ENCODE results near the gene ARHGAP32.

The ARHGAP32 gene

GRCh38 chr11:129192150-129192549 is at the start of gene ARHGAP32:
ARHGAP32 (minus strand) TSS chr11:129192325; CDS start chr11:129192198, 127 bp downstream.
- DNase-seq: no peak

- DNase-seq: no peak
These were observed 47.1 kb upstream of the ARHGAP32 start for GRCh38 chr11:129239207-129239606.

GRCh38 chr11:129237880-129238638 is 45.9 kb upstream of the ARHGAP32 start:
- no peak for DNase-seq

GRCh38 chr11:129237456-129237855 is 45.3 kb upstream of the ARHGAP32 start:
- no peak for DNase-seq

DNA sequence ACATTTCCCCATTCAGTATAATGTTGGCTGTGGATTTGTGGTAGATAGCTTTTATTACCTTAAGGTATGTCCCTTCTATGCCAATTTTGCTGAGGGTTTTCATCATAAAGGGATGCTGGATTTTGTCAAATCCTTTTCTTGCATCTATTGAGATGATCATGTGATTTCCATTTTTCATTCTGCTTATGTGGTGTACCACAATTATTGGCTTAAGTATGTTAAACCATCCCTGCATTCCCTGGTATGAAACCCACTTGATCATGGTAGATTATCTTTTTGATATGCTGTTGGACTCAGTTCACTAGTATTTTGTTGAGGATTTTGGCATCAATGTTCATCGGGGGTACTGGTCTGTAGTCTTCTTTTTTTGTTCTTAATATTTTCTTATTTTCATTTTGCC is 44.7 kb upstream of the ARHGAP32 start:
- no peak for DNase-seq

DNA sequence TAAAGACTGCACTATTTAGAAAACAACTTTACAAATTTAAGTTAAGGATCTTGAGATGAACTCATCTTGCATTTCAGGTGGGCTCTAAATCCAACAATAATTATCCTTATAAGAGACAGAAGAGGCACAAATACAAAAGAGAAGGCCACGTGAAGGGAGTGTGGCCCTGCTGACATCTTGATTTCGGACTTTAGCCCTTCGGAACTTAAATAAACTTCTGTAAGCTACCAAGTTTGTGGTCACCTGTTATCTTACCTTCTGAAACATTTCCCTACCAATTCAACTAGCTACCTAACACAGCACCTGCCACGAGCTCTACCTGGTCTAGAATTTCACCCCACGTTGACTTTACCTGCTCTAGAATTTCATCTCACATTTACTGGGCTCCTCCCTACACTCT is 42.9 kb upstream of the ARHGAP32 start:
- no peak for DNase-seq

GRCh38 chr11:129230006-129230405 is 37.9 kb upstream of the ARHGAP32 start:
- no peak for DNase-seq

DNA sequence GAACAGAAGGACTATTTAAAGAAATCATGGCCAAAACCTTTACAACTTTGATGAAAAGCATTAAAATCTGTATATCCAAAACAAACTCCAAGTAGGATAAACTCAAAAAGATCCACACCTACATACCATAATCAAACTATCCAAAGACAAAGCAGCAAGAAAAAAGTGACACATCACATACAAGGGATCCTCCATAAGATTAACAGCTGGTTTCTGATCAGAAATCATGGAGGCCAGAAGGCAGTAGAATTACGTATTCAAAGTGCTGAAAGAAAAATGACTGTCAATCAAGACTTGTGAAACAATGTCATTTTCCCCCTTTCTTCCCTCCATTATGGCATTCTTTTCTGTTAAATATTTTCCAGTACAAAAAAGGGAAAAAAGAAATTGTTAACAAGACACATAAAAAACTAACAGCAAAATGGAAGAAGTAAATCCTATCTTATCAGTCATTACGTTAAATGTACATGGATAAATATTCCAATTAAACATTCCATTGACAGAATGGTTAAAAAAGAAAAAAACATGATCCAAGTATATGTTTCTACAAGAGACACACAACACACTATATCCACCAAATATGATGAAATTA is 34.2 kb upstream of the ARHGAP32 start:
- no peak for DNase-seq

DNA sequence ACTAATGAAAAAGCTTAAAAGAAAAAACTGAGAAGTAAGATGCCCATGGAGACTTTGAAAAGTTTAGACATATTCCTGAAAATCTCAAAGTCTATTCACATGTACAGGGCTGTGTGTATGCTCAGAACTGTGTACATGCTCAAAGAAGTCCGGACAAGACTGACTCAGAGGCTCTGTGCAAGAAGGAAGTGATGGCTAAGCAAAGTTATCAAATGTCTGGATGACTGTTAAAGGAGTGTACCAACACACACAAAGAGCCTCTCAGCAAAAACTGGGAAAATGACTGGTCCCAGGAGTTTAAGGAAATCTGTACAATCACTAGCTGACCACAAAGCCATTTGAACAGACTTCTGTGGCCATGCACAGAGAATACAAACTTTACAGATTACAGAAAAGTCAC is 33.1 kb upstream of the ARHGAP32 start:
- no peak for DNase-seq

- no peak for DNase-seq
These were observed 32.4 kb upstream of the ARHGAP32 start for GRCh38 chr11:129224538-129224937.

- no peak for DNase-seq
These were observed 31.6 kb upstream of the ARHGAP32 start for GRCh38 chr11:129223701-129224149.

GRCh38 chr11:129223260-129223659 is 31.1 kb upstream of the ARHGAP32 start:
- no peak for DNase-seq

GRCh38 chr11:129222158-129222557 is 30.0 kb upstream of the ARHGAP32 start:
- DNase-seq: no peak

- no peak for DNase-seq
These were observed 23.6 kb upstream of the ARHGAP32 start for GRCh38 chr11:129215506-129216245.

DNA sequence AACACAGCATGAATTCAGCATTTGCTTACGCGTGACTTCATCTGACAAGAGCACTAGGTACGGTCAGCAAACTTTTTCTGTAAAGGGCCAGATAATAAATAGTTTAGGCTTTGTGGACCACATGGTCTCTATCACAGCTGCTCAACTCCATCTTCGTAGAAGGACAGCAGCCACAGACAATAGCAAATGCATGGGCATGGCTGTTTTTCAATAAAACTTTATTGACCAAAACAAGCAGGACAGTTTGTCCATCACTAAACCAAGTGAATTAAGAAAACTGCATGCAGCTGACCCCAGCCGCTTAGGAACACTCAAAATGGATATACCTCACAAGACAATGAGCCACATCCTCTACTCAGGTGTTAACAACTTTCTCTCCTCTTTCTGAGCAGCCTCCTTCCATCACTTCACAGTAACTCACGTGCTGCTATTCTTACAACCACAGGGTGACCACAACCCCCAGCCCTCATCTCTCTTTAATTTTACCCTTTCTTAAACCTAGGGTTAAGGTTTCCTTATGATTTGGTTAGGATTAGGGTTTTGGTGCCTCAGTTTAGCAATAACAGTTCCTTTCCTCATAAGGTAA is 22.7 kb upstream of the ARHGAP32 start:
- DNase-seq: no peak

DNA sequence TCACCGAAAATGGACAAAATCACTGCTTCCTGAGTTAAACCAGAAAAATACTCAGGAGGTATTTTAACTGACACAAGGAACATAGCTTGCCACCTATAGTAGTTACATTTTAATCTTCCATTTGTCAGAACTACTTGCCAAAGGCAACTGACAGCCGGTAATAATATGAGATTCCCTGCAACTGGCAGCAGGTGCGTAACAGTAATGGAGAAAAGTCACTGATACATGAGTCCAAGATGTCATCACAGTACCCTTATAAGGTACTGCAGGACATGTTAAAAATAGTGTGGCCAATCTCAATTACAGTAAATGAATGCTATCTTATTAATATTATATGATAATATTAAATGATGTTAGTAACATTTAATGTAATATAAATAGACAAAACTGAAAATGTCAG is 21.1 kb upstream of the ARHGAP32 start:
- no peak for DNase-seq

DNA sequence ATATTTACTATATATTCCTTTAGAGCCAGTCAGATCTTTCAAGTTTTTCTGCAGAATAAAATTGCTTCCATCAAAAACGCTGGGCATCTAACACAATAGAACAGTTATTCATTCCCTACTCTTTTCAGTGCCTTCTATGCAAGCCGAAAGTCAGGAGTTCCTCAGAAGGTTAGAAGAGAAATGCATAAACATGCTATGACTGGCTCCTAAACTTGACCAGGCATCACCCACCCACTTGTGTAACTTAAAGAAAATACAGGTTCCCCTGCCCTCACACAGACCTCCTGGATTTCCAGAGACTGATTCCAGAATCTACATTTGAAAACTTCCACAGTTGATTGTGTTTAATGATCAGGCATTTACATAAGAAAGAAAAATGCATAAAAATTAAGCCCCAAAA is 19.3 kb upstream of the ARHGAP32 start:
- no peak for DNase-seq

GRCh38 chr11:129210831-129211181 is 18.7 kb upstream of the ARHGAP32 start:
- no peak for DNase-seq

DNA sequence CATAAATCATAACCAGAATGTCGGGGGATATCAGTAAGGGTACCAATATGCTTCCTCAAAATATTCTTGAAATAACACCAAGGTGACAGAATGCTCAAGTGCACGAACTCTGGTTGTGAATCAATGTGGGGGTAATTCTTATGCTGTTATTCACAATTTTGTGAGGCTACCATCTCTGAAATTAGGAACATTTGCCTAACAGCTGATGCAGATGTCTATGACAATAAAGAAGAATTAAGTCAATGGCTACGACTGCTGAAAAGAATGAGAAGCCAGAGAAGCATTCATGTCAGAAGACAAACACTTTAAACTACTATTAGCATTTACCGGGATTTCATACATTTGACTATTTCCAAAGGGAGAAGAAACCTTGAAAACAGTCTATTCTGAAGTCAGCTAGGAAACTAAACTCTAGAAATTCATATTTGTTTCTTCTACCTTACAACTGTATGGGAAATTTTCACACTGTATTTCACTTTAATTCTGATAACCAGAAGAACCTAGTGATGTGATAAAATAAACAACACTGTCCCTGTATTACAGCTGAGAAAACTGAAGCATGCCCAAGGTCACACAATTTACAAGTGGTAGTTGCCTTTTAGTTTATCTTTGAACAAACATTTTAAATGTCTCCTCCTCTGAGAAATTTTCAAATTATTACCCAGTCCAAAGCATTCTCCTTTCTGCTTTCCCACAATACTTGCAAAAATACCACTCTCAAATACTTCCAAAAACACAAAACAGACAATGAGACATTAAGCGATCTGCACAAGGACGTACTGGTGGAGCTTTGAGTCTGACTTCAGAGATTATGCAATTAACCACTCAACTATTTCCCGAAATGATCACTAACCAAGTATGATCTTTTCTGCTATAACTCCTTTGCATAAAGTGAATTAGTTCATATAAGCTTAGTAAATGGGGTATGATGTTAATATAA is 18.0 kb upstream of the ARHGAP32 start:
- DNase-seq: no peak

GRCh38 chr11:129208863-129209262 is 16.7 kb upstream of the ARHGAP32 start:
- no peak for DNase-seq

- DNase-seq: no peak
These were observed 12.2 kb upstream of the ARHGAP32 start for GRCh38 chr11:129204150-129204838.

DNA sequence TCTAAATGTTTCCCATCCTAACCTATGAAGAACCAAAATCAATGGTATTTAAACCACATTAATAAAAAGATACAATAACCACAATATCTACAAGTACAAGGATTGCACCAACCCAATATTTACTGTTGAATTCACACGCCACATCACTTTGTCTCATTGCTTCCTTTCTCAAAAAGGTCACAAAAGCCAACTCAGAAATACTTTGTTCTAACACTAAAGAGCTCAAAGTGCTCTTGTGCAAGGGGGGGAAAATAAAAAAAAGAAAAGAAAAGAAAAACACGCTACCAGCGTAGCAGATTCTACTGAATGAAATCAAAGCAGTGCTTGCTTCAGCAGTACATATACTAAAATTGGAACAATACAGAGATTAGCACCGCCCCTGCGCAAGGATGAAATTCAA is 10.5 kb upstream of the ARHGAP32 start:
- DNase-seq: no peak

Data from KG1 (cell line).